Kidney epithelial cell (primary cell): ENCODE measurements around the gene RBM22. TPM values are rescaled to one million over a fixed set of nuclear protein-coding genes. Genes with fewer than 3 reads are reported as not detected.

Source experiments
- DNase-seq: peaks from one replicate; pipeline ENCODE4 v3.0.0-alpha.2; 2010; ENCODE audit warnings: low read depth
- H3K27me3 ChIP-seq: 2 replicates; pipeline ENCODE4 v1.6.0; 2011; ENCODE audit warnings: low read length; ENCODE audit not compliant: control insufficient read depth, insufficient read depth
- H3K36me3 ChIP-seq: 2 replicates; pipeline ENCODE4 v1.5.1; 2011; ENCODE audit warnings: low read length; ENCODE audit not compliant: control insufficient read depth, insufficient read depth
- H3K4me3 ChIP-seq: 2 replicates; pipeline ENCODE4 v1.5.1; 2011; ENCODE audit warnings: low read depth, mild to moderate bottlenecking, control low read depth, low read length
- CTCF ChIP-seq: IDR thresholded peaks from 2 replicates; pipeline ENCODE4 v1.5.1; 2011; ENCODE audit warnings: mild to moderate bottlenecking, moderate library complexity, low read length, control low read depth, inconsistent platforms; ENCODE audit not compliant: insufficient read depth, poor library complexity, severe bottlenecking
- total RNA-seq: library from RNA; depleted of rRNA; stranded (reverse); fragments of >200 nt; gene quantifications from 2 replicates; pipeline ENCODE4 v1.2.3, GENCODE V29; 2015

The RBM22 gene
- total RNA-seq, 1 donor from 2014 or later: 55.6 TPM

- Histone ChIP-seq H3K36me3 (no peaks in the 10 kb centered on the region), H3K4me3 (peak overlapping the region; percentile 52), H3K27me3 (peaks cover 2% of the 10 kb centered on the region)
- no peak for DNase-seq
- TF ChIP-seq CTCF: no peak
These were observed 29.2 kb downstream of the RBM22 start for GRCh38 chr5:150671509-150672236.

GRCh38 chr5:150670948-150671310 is 29.9 kb downstream of the RBM22 start:
- DNase-seq: no peak
- no peaks in the 10 kb centered on the region for H3K36me3 ChIP-seq
- TF ChIP-seq CTCF: no peak
- no peak overlapping the region for H3K4me3 ChIP-seq
- peaks cover 2% of the 10 kb centered on the region for H3K27me3 ChIP-seq

- peaks cover 2% of the 10 kb centered on the region for H3K27me3 ChIP-seq
- H3K36me3 ChIP-seq: no peaks in the 10 kb centered on the region
- H3K4me3 ChIP-seq: no peak overlapping the region
- TF ChIP-seq CTCF: no peak
- no peak for DNase-seq
These were observed 30.5 kb downstream of the RBM22 start for GRCh38 chr5:150670275-150670947.

- no peak for TF ChIP-seq CTCF
- Histone ChIP-seq H3K36me3 (no peaks in the 10 kb centered on the region), H3K4me3 (no peak overlapping the region), H3K27me3 (peaks cover 10% of the 10 kb centered on the region)
- DNase-seq: no peak
These were observed 35.8 kb downstream of the RBM22 start for GRCh38 chr5:150665044-150665443.

GRCh38 chr5:150663936-150664335 is 36.9 kb downstream of the RBM22 start:
- peaks cover 12% of the 10 kb centered on the region for H3K27me3 ChIP-seq
- TF ChIP-seq CTCF: no peak
- DNase-seq: no peak
- no peak overlapping the region for H3K4me3 ChIP-seq
- H3K36me3 ChIP-seq: no peaks in the 10 kb centered on the region
